H9 (cell line): ENCODE measurements around the gene NUP98. TPM values are rescaled to one million over a fixed set of nuclear protein-coding genes. Genes with fewer than 3 reads are reported as not detected.

Source experiments
- DNase-seq: peaks from one replicate; pipeline ENCODE4 v3.0.0-alpha.2; 2017
- H2AFZ ChIP-seq: one replicate; pipeline ENCODE4 v1.6.1; 2013; ENCODE audit warnings: mild to moderate bottlenecking, low read length, control low read depth, moderate library complexity
- H2AK5ac ChIP-seq: 2 replicates; pipeline ENCODE4 v1.6.1; 2013; ENCODE audit warnings: low read length, control low read depth, mixed read lengths; ENCODE audit not compliant: insufficient read length
- H2BK120ac ChIP-seq: one replicate; pipeline ENCODE4 v1.6.1; 2013; ENCODE audit warnings: low read depth, mild to moderate bottlenecking, low read length, control low read depth, inconsistent platforms; ENCODE audit not compliant: poor library complexity, severe bottlenecking
- H2BK12ac ChIP-seq: 2 replicates; pipeline ENCODE4 v1.6.1; 2013; ENCODE audit warnings: low read length, control low read depth, mixed read lengths, low read depth; ENCODE audit not compliant: insufficient read length
- H2BK15ac ChIP-seq: 2 replicates; pipeline ENCODE4 v1.6.1; 2013; ENCODE audit warnings: low read depth, low read length, control low read depth
- H2BK20ac ChIP-seq: one replicate; pipeline ENCODE4 v1.6.1; 2013; ENCODE audit warnings: low read depth, mild to moderate bottlenecking, low read length, control low read depth, inconsistent platforms; ENCODE audit not compliant: poor library complexity, severe bottlenecking
- H2BK5ac ChIP-seq: 2 replicates; pipeline ENCODE4 v1.6.1; 2013; ENCODE audit warnings: low read length, control low read depth, mixed read lengths; ENCODE audit not compliant: insufficient read length
- H3K14ac ChIP-seq: 2 replicates; pipeline ENCODE4 v1.6.1; 2013; ENCODE audit warnings: low read length, control low read depth; ENCODE audit not compliant: insufficient read depth
- H3K18ac ChIP-seq: 2 replicates; pipeline ENCODE4 v1.6.1; 2013; ENCODE audit warnings: low read depth, mild to moderate bottlenecking, mixed read lengths, low read length, control low read depth; ENCODE audit not compliant: insufficient read length
- H3K23ac ChIP-seq: 2 replicates; pipeline ENCODE4 v1.6.1; 2013; ENCODE audit warnings: low read length, control low read depth, mixed read lengths, low read depth; ENCODE audit not compliant: insufficient read length
- H3K23me2 ChIP-seq: 2 replicates; pipeline ENCODE4 v1.6.1; 2013; ENCODE audit warnings: low read depth, mild to moderate bottlenecking, mixed read lengths, low read length, control low read depth; ENCODE audit not compliant: insufficient read length, poor library complexity, severe bottlenecking
- H3K27ac ChIP-seq: 2 replicates; pipeline ENCODE4 v1.5.1; 2013; ENCODE audit warnings: low read length, control low read depth, mixed read lengths, low read depth; ENCODE audit not compliant: insufficient read length
- H3K27me3 ChIP-seq: 2 replicates; pipeline ENCODE4 v1.6.1; 2013; ENCODE audit warnings: low read length, control low read depth, inconsistent platforms; ENCODE audit not compliant: insufficient read depth
- H3K4ac ChIP-seq: 2 replicates; pipeline ENCODE4 v1.6.1; 2013; ENCODE audit warnings: low read depth, mild to moderate bottlenecking, control low read depth, inconsistent platforms, low read length, moderate library complexity
- H3K4me1 ChIP-seq: 2 replicates; pipeline ENCODE4 v1.6.1; 2013; ENCODE audit warnings: low read length, control low read depth, inconsistent platforms; ENCODE audit not compliant: insufficient read depth
- H3K4me2 ChIP-seq: 2 replicates; pipeline ENCODE4 v1.6.1; 2013; ENCODE audit warnings: low read length, control low read depth, mixed read lengths; ENCODE audit not compliant: insufficient read length, insufficient read depth
- H3K56ac ChIP-seq: 2 replicates; pipeline ENCODE4 v1.6.1; 2013; ENCODE audit warnings: low read depth, mild to moderate bottlenecking, mixed read lengths, low read length, control low read depth; ENCODE audit not compliant: insufficient read length
- H3K79me1 ChIP-seq: 2 replicates; pipeline ENCODE4 v1.6.1; 2013; ENCODE audit warnings: low read depth, mild to moderate bottlenecking, moderate library complexity, low read length, control low read depth, inconsistent platforms; ENCODE audit not compliant: insufficient read depth, poor library complexity, severe bottlenecking
- H3K79me2 ChIP-seq: 2 replicates; pipeline ENCODE4 v1.6.1; 2013; ENCODE audit warnings: low read length, control low read depth, inconsistent platforms; ENCODE audit not compliant: insufficient read depth
- H3K9ac ChIP-seq: 2 replicates; pipeline ENCODE4 v1.6.1; 2013; ENCODE audit warnings: low read length, control low read depth, mixed read lengths; ENCODE audit not compliant: insufficient read length; ENCODE audit errors: extremely low read depth
- H3K9me3 ChIP-seq: one replicate; pipeline ENCODE4 v1.6.1; 2013; ENCODE audit warnings: low read depth, low read length, inconsistent platforms; ENCODE audit not compliant: control insufficient read depth
- H3T11ph ChIP-seq: one replicate; pipeline ENCODE4 v1.6.1; 2013; ENCODE audit warnings: mild to moderate bottlenecking, low read length, control low read depth, inconsistent platforms
- H4K20me1 ChIP-seq: one replicate; pipeline ENCODE4 v1.6.1; 2013; ENCODE audit not compliant: control insufficient read depth, insufficient read length, insufficient read depth
- H4K5ac ChIP-seq: 2 replicates; pipeline ENCODE4 v1.6.1; 2013; ENCODE audit warnings: low read depth, mild to moderate bottlenecking, mixed read lengths, low read length, control low read depth; ENCODE audit not compliant: insufficient read length
- H4K8ac ChIP-seq: replicated peaks from 2 replicates; pipeline ENCODE4 v1.6.1; 2013; ENCODE audit warnings: low read length, control low read depth, mixed read lengths, low read depth; ENCODE audit not compliant: insufficient read length
- H4K91ac ChIP-seq: 2 replicates; pipeline ENCODE4 v1.6.1; 2013; ENCODE audit warnings: low read depth, mild to moderate bottlenecking, moderate library complexity, mixed read lengths, low read length, control low read depth; ENCODE audit not compliant: insufficient read length
- H3K27ac Mint-ChIP-seq, 3 experiments: 2 replicates in 2 of 3; 3 replicates in 1 of 3; pipeline ENCODE4 v1.8.0; 2020 to 2021; ENCODE audit warnings: mixed read lengths in 3 of 3, mild to moderate bottlenecking in 1 of 3, moderate library complexity in 1 of 3
- H3K27me3 Mint-ChIP-seq: 2 replicates; pipeline ENCODE4 v1.8.0; 2021; ENCODE audit warnings: low read depth, mild to moderate bottlenecking, moderate library complexity, mixed read lengths
- H3K36me3 Mint-ChIP-seq, 3 experiments: 2 replicates in 2 of 3; 3 replicates in 1 of 3; pipeline ENCODE4 v1.8.0; 2020 to 2021; ENCODE audit warnings: low read depth in 3 of 3, mixed read lengths in 3 of 3; ENCODE audit not compliant: insufficient read depth in 1 of 3
- H3K4me1 Mint-ChIP-seq, 2 experiments: 2 replicates each; pipeline ENCODE4 v1.8.0; 2020; ENCODE audit warnings: mixed read lengths in 2 of 2
- H3K4me3 Mint-ChIP-seq, 2 experiments: 2 replicates in 1 of 2; 3 replicates in 1 of 2; pipeline ENCODE4 v1.8.0; 2020 to 2021; ENCODE audit warnings: mild to moderate bottlenecking in 2 of 2, mixed read lengths in 2 of 2, moderate library complexity in 1 of 2
- H3K9me3 Mint-ChIP-seq, 2 experiments: 2 replicates in 1 of 2; 3 replicates in 1 of 2; pipeline ENCODE4 v1.8.0; 2020; ENCODE audit warnings: mild to moderate bottlenecking in 2 of 2, mixed read lengths in 2 of 2, moderate library complexity in 1 of 2
- CTCF ChIP-seq: fragments of 200-600 bp; sonication (generic); conservative IDR thresholded peaks from 3 replicates; pipeline ENCODE4 v1.8.0; 2021; ENCODE audit warnings: antibody characterized with exemption, mild to moderate bottlenecking
- WGBS: extraction: QIAGEN DNeasy Blood & Tissue Kit; methylation state at CpG from one replicate; pipeline ENCODE4 v1.1.7; 2013; ENCODE audit warnings: missing lambda C conversion rate, low lambda C conversion rate, mixed read lengths; ENCODE audit not compliant: insufficient read length; ENCODE audit errors: extremely low coverage; 5-methylcytosine and 5-hydroxymethylcytosine counted together
- total RNA-seq: library from RNA; stranded (reverse); gene quantifications from 2 replicates; pipeline ENCODE4 v1.2.1, GENCODE V29; 2021

NUP98 gene
- total RNA-seq, 1 experiment from 2014 or later: 105 TPM

GRCh38 chr11:3685923-3686322 lies 111.4 kb downstream of the NUP98 start:
- no peak overlapping the region for H3K27ac ChIP-seq
- WGBS: no CpG with 5 or more reads among the region's 7 CpGs
- Mint-ChIP-seq H3K4me1 (no peaks in the 10 kb centered on the region), H3K4me3 (no peak overlapping the region), H3K36me3 (peaks cover 43 to 89% (median 74%) of the 10 kb centered on the region in 3 experiments), H3K9me3 (no peaks in the 10 kb centered on the region), H3K27me3 (no peaks in the 10 kb centered on the region), H3K27ac (no peak overlapping the region)
- H3K23ac ChIP-seq: no peak overlapping the region
- H3K23me2 ChIP-seq: no peaks in the 10 kb centered on the region
- H3K4me2 ChIP-seq: no peak overlapping the region
- no peak overlapping the region for H2BK120ac ChIP-seq
- H4K91ac ChIP-seq: no peak overlapping the region
- no peak overlapping the region for H3K4ac ChIP-seq
- H3K27me3 ChIP-seq: no peaks in the 10 kb centered on the region
- H4K5ac ChIP-seq: no peak overlapping the region
- no peaks in the 10 kb centered on the region for H4K20me1 ChIP-seq
- H2BK12ac ChIP-seq: no peak overlapping the region
- no peaks in the 10 kb centered on the region for H3K79me1 ChIP-seq
- H3K79me2 ChIP-seq: no peaks in the 10 kb centered on the region
- no peak overlapping the region for H3K14ac ChIP-seq
- DNase-seq: no peak
- H2AFZ ChIP-seq: no peak overlapping the region
- H3K9me3 ChIP-seq: no peaks in the 10 kb centered on the region
- H3K56ac ChIP-seq: no peak overlapping the region
- TF ChIP-seq CTCF: no peak
- no peak overlapping the region for H3K18ac ChIP-seq
- H3K9ac ChIP-seq: no peak overlapping the region
- H2BK20ac ChIP-seq: no peak overlapping the region
- no peak overlapping the region for H2BK5ac ChIP-seq
- H2AK5ac ChIP-seq: no peak overlapping the region
- no peak overlapping the region for H3T11ph ChIP-seq
- H4K8ac ChIP-seq: no peak overlapping the region
- no peaks in the 10 kb centered on the region for H3K4me1 ChIP-seq
- H2BK15ac ChIP-seq: no peak overlapping the region
